K562 (cell line): ENCODE results near the gene HOXB7. TPM values are rescaled to one million over a fixed set of nuclear protein-coding genes. Genes with fewer than 3 reads are reported as not detected.

Source experiments
- ATAC-seq: fragments of 200-7000 bp; cut with Tn5 transposase; 3 replicates; pipeline ENCODE4 v1.9.1; 2020; ENCODE audit warnings: moderate library complexity
- BruUV-seq: library from RNA; stranded (reverse); fragments of 400-500 nt; replicated peaks from 2 replicates; lab custom pipeline; 2021; lab: Mats Ljungman, UMichigan
- CTCF ChIA-PET: fragments of 300-600 bp; formaldehyde crosslinking; extraction: SDS; loops from one replicate; lab custom pipeline; 2021; ENCODE audit warnings: low intra/inter-chr PET ratio; lab: Yijun Ruan, JAX
- POLR2A ChIA-PET: fragments of 300-600, 350-650 bp; sonication (Branson Sonifier 250); formaldehyde crosslinking; extraction: SDS; loops from one replicate; lab custom pipeline; 2021; ENCODE audit warnings: antibody characterized with exemption, inconsistent platforms; lab: Yijun Ruan, JAX
- DNase-seq, 4 experiments: peaks; one replicate each; pipeline versions ENCODE4 v3.0.0 to v3.0.0-alpha.2; 2011 to 2018; ENCODE audit warnings: low spot score in 3 of 4, mixed read lengths in 3 of 4; ENCODE audit errors: extremely low read depth in 1 of 4
- FAIRE-seq: peaks from 2 replicates; lab custom pipeline; 2011; peaks lifted over from hg19 to GRCh38; lab: Jason Lieb, UNC
- H2AFZ ChIP-seq: 2 replicates; pipeline ENCODE4 v1.6.0; 2011; ENCODE audit warnings: low read depth, low read length, control low read depth, inconsistent platforms
- H3K27ac ChIP-seq: fragments of 200-600 bp; 3 replicates; pipeline ENCODE4 v1.8.0; 2011; ENCODE audit warnings: low read depth, mild to moderate bottlenecking, control low read depth, inconsistent platforms, low read length, moderate library complexity, mixed read lengths; ENCODE audit errors: extremely low read depth
- H3K27me3 ChIP-seq, 2 experiments: fragments of 300-600 bp in 1 of 2; 2 replicates in 1 of 2; 3 replicates in 1 of 2; pipeline versions ENCODE4 v1.6.0 to v1.8.0; 2011; ENCODE audit warnings: inconsistent platforms in 2 of 2, low read length in 2 of 2, mild to moderate bottlenecking in 1 of 2, mixed read lengths in 1 of 2, moderate library complexity in 1 of 2; ENCODE audit not compliant: control insufficient read depth in 2 of 2, insufficient read depth in 2 of 2
- H3K36me3 ChIP-seq: fragments of 300-600 bp; 3 replicates; pipeline ENCODE4 v1.8.0; 2011; ENCODE audit warnings: mild to moderate bottlenecking, low read length, inconsistent platforms; ENCODE audit not compliant: control insufficient read depth, insufficient read depth
- H3K4me1 ChIP-seq, 2 experiments: fragments of 200-600 bp in 1 of 2; replicated peaks in 1 of 2; 2 replicates in 1 of 2; 3 replicates in 1 of 2; pipeline versions ENCODE4 v1.5.1 to v1.8.0; 2011; ENCODE audit warnings: inconsistent platforms in 2 of 2, low read length in 2 of 2, mild to moderate bottlenecking in 1 of 2, mixed read lengths in 1 of 2, moderate library complexity in 1 of 2; ENCODE audit not compliant: control insufficient read depth in 2 of 2, insufficient read depth in 2 of 2
- H3K4me2 ChIP-seq: 2 replicates; pipeline ENCODE4 v1.6.1; 2011; ENCODE audit warnings: low read length, control low read depth, inconsistent platforms, mixed read lengths; ENCODE audit not compliant: insufficient read depth
- H3K4me3 ChIP-seq: fragments of 200-600 bp; sonication (generic), shearing (Covaris generic); 2 replicates; pipeline ENCODE4 v1.5.1; 2016; ENCODE audit warnings: control low read depth, inconsistent platforms
- H3K79me2 ChIP-seq: fragments of 200-600 bp; 3 replicates; pipeline ENCODE4 v1.8.0; 2011; ENCODE audit warnings: low read length, inconsistent platforms; ENCODE audit not compliant: control insufficient read depth, insufficient read depth
- H3K9ac ChIP-seq, 2 experiments: 2 replicates each; pipeline versions ENCODE4 v1.6.0 to v1.6.1; 2011; ENCODE audit warnings: low read depth in 2 of 2, low read length in 2 of 2, control low read depth in 1 of 2, inconsistent platforms in 1 of 2, mild to moderate bottlenecking in 1 of 2, mixed read lengths in 1 of 2; ENCODE audit not compliant: insufficient read depth in 1 of 2
- H3K9me1 ChIP-seq: one replicate; pipeline ENCODE4 v1.6.0; 2011; ENCODE audit warnings: inconsistent platforms, mild to moderate bottlenecking, low read length, moderate library complexity; ENCODE audit not compliant: control insufficient read depth, insufficient read depth
- H3K9me3 ChIP-seq: replicated peaks from 2 replicates; pipeline ENCODE4 v1.5.1; 2011; ENCODE audit warnings: low read depth, low read length, inconsistent platforms; ENCODE audit not compliant: control insufficient read depth, insufficient read depth
- H4K20me1 ChIP-seq: replicated peaks from 2 replicates; pipeline ENCODE4 v1.6.1; 2011; ENCODE audit warnings: low read length, inconsistent platforms, mixed read lengths; ENCODE audit not compliant: control insufficient read depth, insufficient read depth
- ELF2 ChIP-seq: fragments of 250-450 bp; sonication (Bioruptor Pico); IDR thresholded peaks from 2 replicates; pipeline ENCODE4 v1.5.0; 2021; ENCODE audit warnings: mild to moderate bottlenecking
- POLR2G ChIP-seq: fragments of 200-400 bp; formaldehyde crosslinking; IDR thresholded peaks from 2 replicates; pipeline ENCODE4 v1.6.1; 2017; ENCODE audit warnings: low read depth, mild to moderate bottlenecking, antibody characterized with exemption, low read length, moderate library complexity
- RBFOX2 ChIP-seq: fragments of 200-400 bp; formaldehyde crosslinking; IDR thresholded peaks from 2 replicates; pipeline ENCODE4 v1.6.1; 2017; ENCODE audit warnings: low read depth, mild to moderate bottlenecking, low read length, moderate library complexity
- ZNF318 ChIP-seq, 2 experiments: fragments of 450-650 bp; IDR thresholded peaks; 2 replicates each; pipeline ENCODE4 v1.6.1; 2016; ENCODE audit warnings: mild to moderate bottlenecking in 2 of 2, borderline replicate concordance in 1 of 2, low read depth in 1 of 2, moderate library complexity in 1 of 2
- WGBS: fragments of 100-300 bp; shearing (Covaris generic); methylation state at CpG from one replicate; pipeline ENCODE4 v1.1.6; 2016; ENCODE audit warnings: low coverage, mixed read lengths; ENCODE audit not compliant: insufficient coverage; ENCODE audit errors: missing lambda C conversion rate; 5-methylcytosine and 5-hydroxymethylcytosine counted together
- in situ Hi-C: fragments of 300-500 bp; cut with MboI; formaldehyde crosslinking; loops from 4 replicates; pipeline ENCODE4 v1.15.0; 2018; ENCODE audit warnings: inconsistent platforms, mixed read lengths
- intact Hi-C: fragments of 100-400 bp; cut with micrococcal nuclease; formaldehyde crosslinking; loops from 2 replicates; pipeline ENCODE4 v1.14.2; 2022
- polyA plus RNA-seq, 8 experiments: library from polyadenylated mRNA; depleted of rRNA in 4 of 8; stranded (reverse) in 5 of 8; unstranded in 3 of 8; fragments of >200 nt; fragmentation: Nextera tagmentation in 2 of 8; fragmentation: Illumina TruSeq in 1 of 8; extraction: Ambion mirVana in 2 of 8; extraction: Trizol in 1 of 8; gene quantifications; 2 replicates each; pipeline versions ENCODE4 v1.2.1 to v1.2.3, GENCODE V29; 2011 to 2014; ENCODE audit warnings: inconsistent platforms in 1 of 8, missing spikeins in 1 of 8
- total RNA-seq, 7 experiments: library from RNA; depleted of rRNA in 6 of 7; stranded (reverse); fragments of >200 nt in 6 of 7; fragmentation: Illumina TruSeq in 2 of 7; extraction: Trizol in 2 of 7; gene quantifications; 2 replicates each; pipeline versions ENCODE4 v1.2.1 to v1.2.3, GENCODE V29; 2011 to 2021; ENCODE audit warnings: low replicate concordance in 1 of 7

The HOXB7 gene
- total and polyA plus RNA-seq, 9 of the 15 experiments (the other 6 are each of a cell fraction or from before 2014, with no cell fraction given): 5.5 to 16.7 (median 8.3) TPM

- no peak for TF ChIP-seq ELF2 (CRISPR knock-in tag)
Observed at GRCh38 chr17:48634493-48635208, 23.8 kb upstream of the HOXB7 start (continued).

- peaks cover 41% of the 10 kb centered on the region for H3K79me2 ChIP-seq
Observed at GRCh38 chr17:48633266-48633677, 22.5 kb upstream of the HOXB7 start.

More at GRCh38 chr17:48633266-48633677, 22.5 kb upstream of the HOXB7 start:
- BruUV-seq: no TSS peak
- H3K4me1 ChIP-seq: peaks cover 54 to 65% of the 10 kb centered on the region in 2 experiments
- peak overlapping the region in 1 of 2 experiments; percentile 50; a peak in 1 of 4 replicates for H3K9ac ChIP-seq
- ChIA-PET CTCF (no interaction called here), POLR2A (interaction anchor here (1.6 to 2.5 kb wide), 3 partner anchors 10 to 35 kb away, joined by 5 to 21 read pairs (median 8); no protein-coding TSS in a partner anchor)
- H2AFZ ChIP-seq: no peak overlapping the region
- no peaks in the 10 kb centered on the region for H4K20me1 ChIP-seq
- peaks cover 10% of the 10 kb centered on the region; the same call in 1 of the 3 replicates for H3K36me3 ChIP-seq
- no peak overlapping the region; the same call in 1 of the 2 replicates for H3K4me2 ChIP-seq
- ATAC-seq (no peak), FAIRE-seq (no peak), DNase-seq (no peak)
- H3K9me1 ChIP-seq: no peaks in the 10 kb centered on the region
- H3K27me3 ChIP-seq: no peaks in the 10 kb centered on the region
- 98% methylated on average over 26 of the region's 35 CpGs for WGBS
- H3K4me3 ChIP-seq: no peak overlapping the region
- H3K9me3 ChIP-seq: no peaks in the 10 kb centered on the region
- in situ Hi-C loops (no loop called here), intact Hi-C loops (no loop called here)
- H3K27ac ChIP-seq: peak overlapping the region; percentile 97; the same call in 2 of the 3 replicates
- TF ChIP-seq POLR2G (peak; percentile 40; the same call in 1 of the 2 replicates), RBFOX2 (0 out of 2 replicates have a peak, but pooled peaks have one; percentile 14), ZNF318 (IDR thresholded peaks at IDR 0.05; ENCODE audit: borderline replicate concordance in 1 of 2, low read depth in 1 of 2) (no peak)
